HG03103 (cell line): ENCODE data around the gene METAP1D.

Experiments
- ATAC-seq: cut with Tn5 transposase; IDR thresholded peaks from one replicate; pipeline ENCODE4 v1.9.1; 2021; ENCODE audit warnings: low read depth; ENCODE audit not compliant: unreplicated experiment

The METAP1D gene

GRCh38 chr2:172074254-172074653 is 74.5 kb downstream of the METAP1D start:
- ATAC-seq: no peak

GRCh38 chr2:172079416-172079815 is 79.7 kb downstream of the METAP1D start:
- ATAC-seq: no peak

- ATAC-seq: no peak
These were observed 80.3 kb downstream of the METAP1D start for GRCh38 chr2:172079838-172080640.

GRCh38 chr2:172080641-172081220 is 81.0 kb downstream of the METAP1D start:
- no peak for ATAC-seq

- no peak for ATAC-seq
These were observed 81.7 kb downstream of the METAP1D start for GRCh38 chr2:172081221-172082022.

- no peak for ATAC-seq
These were observed 82.6 kb downstream of the METAP1D start for GRCh38 chr2:172082105-172082943.

- no peak for ATAC-seq
These were observed 83.3 kb downstream of the METAP1D start for GRCh38 chr2:172082944-172083627.

GRCh38 chr2:172083628-172084394 is 84.1 kb downstream of the METAP1D start:
- no peak for ATAC-seq

- ATAC-seq: no peak
These were observed 84.6 kb downstream of the METAP1D start for GRCh38 chr2:172084395-172084644.

GRCh38 chr2:172084645-172085459 is 85.1 kb downstream of the METAP1D start:
- peak; percentile 76 for ATAC-seq

- ATAC-seq: no peak
These were observed 85.9 kb downstream of the METAP1D start, which contains the start of gene DLX1 for GRCh38 chr2:172085460-172086159. Gene DLX1 (plus strand): TSS chr2:172085507. CDS start chr2:172085678, 171 bp downstream.

GRCh38 chr2:172086241-172087206 is 86.8 kb downstream of the METAP1D start:
- no peak for ATAC-seq

GRCh38 chr2:172087207-172087779 is 87.5 kb downstream of the METAP1D start:
- ATAC-seq: no peak

GRCh38 chr2:172087780-172088244 is 88.1 kb downstream of the METAP1D start:
- ATAC-seq: no peak

- no peak for ATAC-seq
These were observed 88.7 kb downstream of the METAP1D start for GRCh38 chr2:172088245-172089004.
